Measurements from ENCODE around the gene PDE2A.

The PDE2A gene

DNA sequence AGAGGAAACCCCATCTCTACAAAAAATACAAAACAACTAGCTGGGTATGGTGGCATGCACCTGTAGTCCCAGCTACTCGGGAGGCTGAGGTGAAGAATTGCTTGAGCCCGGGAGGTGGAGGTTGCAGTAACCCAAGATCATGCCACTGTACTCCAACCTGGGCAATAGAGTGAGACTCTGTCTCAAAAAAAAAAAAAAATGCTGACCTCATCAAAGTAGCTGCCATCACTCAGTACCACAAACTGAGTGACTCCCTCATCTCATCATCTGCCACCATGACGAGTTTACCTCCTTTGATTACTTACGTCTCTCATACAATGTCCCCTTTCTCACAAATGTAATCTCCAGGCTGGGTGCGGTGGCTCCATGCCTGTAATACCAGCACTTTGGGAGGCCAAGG, 122.7 kb downstream of the PDE2A start:
- in situ Hi-C loops (cut with HindIII; ENCODE audit: low pct_ligation_motif_present, low sequenced_read_pairs): no loop called here
- DNase-seq: no peak
- TF ChIP-seq, protein P1, sequence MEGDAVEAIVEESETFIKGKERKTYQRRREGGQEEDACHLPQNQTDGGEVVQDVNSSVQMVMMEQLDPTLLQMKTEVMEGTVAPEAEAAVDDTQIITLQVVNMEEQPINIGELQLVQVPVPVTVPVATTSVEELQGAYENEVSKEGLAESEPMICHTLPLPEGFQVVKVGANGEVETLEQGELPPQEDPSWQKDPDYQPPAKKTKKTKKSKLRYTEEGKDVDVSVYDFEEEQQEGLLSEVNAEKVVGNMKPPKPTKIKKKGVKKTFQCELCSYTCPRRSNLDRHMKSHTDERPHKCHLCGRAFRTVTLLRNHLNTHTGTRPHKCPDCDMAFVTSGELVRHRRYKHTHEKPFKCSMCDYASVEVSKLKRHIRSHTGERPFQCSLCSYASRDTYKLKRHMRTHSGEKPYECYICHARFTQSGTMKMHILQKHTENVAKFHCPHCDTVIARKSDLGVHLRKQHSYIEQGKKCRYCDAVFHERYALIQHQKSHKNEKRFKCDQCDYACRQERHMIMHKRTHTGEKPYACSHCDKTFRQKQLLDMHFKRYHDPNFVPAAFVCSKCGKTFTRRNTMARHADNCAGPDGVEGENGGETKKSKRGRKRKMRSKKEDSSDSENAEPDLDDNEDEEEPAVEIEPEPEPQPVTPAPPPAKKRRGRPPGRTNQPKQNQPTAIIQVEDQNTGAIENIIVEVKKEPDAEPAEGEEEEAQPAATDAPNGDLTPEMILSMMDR (IDR thresholded peaks at IDR 0.05; ENCODE audit: low read depth, low read length, missing control alignments): no peak
- H3K27ac ChIP-seq: no peak overlapping the region
- H3K4me3 ChIP-seq (ENCODE audit: low read depth, low read length): no peak overlapping the region
- peaks cover 1% of the 10 kb centered on the region for H3K27me3 ChIP-seq (replicated peaks)
- no peaks in the 10 kb centered on the region for H3K36me3 ChIP-seq (replicated peaks)

DNA sequence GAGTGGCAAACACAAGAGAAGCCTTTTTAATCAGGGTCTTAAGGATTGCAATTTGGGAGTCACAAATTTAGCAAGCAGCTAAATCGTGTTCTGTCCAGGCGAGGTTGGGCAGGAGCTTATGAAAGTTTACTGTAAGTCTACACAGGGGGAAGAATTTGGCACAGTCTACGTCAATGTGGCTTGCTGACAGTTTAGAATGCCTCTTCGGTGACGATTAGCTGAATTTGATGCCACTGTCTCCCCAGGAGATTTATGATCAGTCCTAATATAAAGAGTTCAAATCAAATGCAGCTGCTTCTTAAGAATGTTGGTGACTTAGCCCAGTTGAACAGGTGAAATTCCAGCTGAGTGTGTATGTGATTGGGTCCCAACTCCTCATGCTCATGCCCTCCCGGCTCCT, 125.8 kb downstream of the PDE2A start:
- peaks cover 6% of the 10 kb centered on the region for H3K27me3 ChIP-seq (replicated peaks)
- no peaks in the 10 kb centered on the region for H3K36me3 ChIP-seq (replicated peaks)
- no peak overlapping the region for H3K4me3 ChIP-seq (ENCODE audit: low read depth, low read length)
- TF ChIP-seq, protein P1 (IDR thresholded peaks at IDR 0.05; ENCODE audit: low read depth, low read length, missing control alignments): no peak
- H3K27ac ChIP-seq: no peak overlapping the region
- DNase-seq: no peak
- in situ Hi-C loops (cut with HindIII; ENCODE audit: low pct_ligation_motif_present, low sequenced_read_pairs): no loop called here

DNA sequence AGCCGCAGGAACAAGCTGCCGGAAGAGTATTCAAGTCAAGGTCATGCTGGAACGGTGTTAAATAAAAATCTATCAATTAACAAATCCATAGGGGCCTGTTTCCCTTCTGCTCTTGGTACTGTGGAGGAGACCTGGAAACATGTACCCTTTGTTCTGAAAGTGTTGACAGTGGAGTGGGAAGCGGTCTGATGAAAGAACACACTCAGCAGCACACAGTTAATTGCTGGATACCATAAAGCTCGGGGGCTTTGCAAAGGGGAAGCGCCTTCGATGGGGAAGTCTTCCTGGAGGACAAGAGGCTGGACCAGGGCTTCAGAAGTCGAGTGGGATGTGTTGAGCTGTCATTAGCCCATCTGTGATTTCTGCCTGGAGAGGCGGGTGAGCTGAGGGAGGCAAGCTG, 127.4 kb downstream of the PDE2A start:
- TF ChIP-seq, protein P1 (IDR thresholded peaks at IDR 0.05; ENCODE audit: low read depth, low read length, missing control alignments): no peak
- H3K36me3 ChIP-seq (replicated peaks): no peaks in the 10 kb centered on the region
- H3K27ac ChIP-seq: no peak overlapping the region
- in situ Hi-C loops (cut with HindIII; ENCODE audit: low pct_ligation_motif_present, low sequenced_read_pairs): no loop called here
- peaks cover 16% of the 10 kb centered on the region for H3K27me3 ChIP-seq (replicated peaks)
- no peak overlapping the region for H3K4me3 ChIP-seq (ENCODE audit: low read depth, low read length)
- no peak for DNase-seq

DNA sequence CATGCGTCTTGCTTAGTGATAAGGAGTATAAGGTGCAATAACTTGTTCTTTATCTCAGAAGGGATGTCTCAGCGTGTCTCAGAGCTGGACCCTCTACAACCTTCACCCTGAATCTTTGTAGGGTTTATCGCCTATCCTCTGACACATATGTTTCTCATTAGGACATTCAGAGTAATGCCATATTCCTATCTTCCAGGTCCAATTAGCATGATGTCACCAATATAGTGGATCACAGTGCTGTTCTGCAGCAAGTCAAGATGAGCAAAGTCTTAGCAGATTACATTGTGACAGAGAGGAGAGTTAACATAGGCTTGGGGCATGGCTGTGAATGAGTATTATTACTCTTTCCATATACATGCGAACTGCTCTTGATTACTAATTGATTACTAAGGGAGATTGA, 129.6 kb downstream of the PDE2A start:
- H3K4me3 ChIP-seq (ENCODE audit: low read depth, low read length): no peak overlapping the region
- H3K27ac ChIP-seq: no peak overlapping the region
- TF ChIP-seq, protein P1 (IDR thresholded peaks at IDR 0.05; ENCODE audit: low read depth, low read length, missing control alignments): no peak
- DNase-seq: no peak
- in situ Hi-C loops (cut with HindIII; ENCODE audit: low pct_ligation_motif_present, low sequenced_read_pairs): no loop called here
- H3K36me3 ChIP-seq (replicated peaks): no peaks in the 10 kb centered on the region
- peaks cover 26% of the 10 kb centered on the region for H3K27me3 ChIP-seq (replicated peaks)

DNA sequence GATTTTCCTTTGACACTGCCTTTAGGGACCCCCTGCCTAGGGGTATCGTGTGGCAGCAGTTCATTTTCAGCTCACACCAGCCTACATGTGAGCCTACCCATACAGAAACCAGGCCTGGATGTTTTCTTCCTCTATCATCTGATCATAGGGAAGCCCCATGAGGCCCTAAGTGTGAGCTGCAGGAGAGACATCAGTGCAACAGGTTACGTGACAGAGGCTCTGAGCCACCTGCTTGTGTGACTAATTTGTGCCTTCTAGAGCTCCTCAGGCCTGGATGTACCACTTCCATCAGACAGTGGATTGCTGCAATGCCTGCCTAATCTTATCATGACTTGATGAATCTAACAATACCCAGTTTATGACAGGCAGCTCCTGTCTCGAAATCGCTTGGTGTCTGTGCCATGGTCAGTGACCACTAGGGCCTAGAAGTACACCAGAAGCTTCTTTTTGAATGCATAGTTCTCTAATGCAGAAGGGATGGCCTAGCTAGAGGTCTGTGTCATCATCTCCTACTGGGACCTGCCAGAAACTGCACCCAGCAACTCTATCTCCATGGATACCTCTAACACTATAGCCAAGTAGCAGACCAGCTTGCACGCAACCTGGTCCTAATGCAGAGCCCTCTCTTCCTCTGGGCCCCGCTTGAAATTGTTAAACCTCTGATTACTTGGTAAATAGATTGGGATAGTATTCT, 130.2 kb downstream of the PDE2A start:
- H3K27ac ChIP-seq: no peak overlapping the region
- in situ Hi-C loops (cut with HindIII; ENCODE audit: low pct_ligation_motif_present, low sequenced_read_pairs): no loop called here
- TF ChIP-seq, protein P1 (IDR thresholded peaks at IDR 0.05; ENCODE audit: low read depth, low read length, missing control alignments): no peak
- H3K36me3 ChIP-seq (replicated peaks): no peaks in the 10 kb centered on the region
- DNase-seq: no peak
- peaks cover 27% of the 10 kb centered on the region for H3K27me3 ChIP-seq (replicated peaks)
- no peak overlapping the region for H3K4me3 ChIP-seq (ENCODE audit: low read depth, low read length)

Measured in brain microvascular endothelial cell (primary cell).